ENCODE measurements around the gene ICAM3.

GRCh38 chr19:10332158-10332964, 7.1 kb downstream of the ICAM3 start:
- TF ChIP-seq CTCF (IDR thresholded peaks at IDR 0.05 in 2 of 3, conservative IDR thresholded peaks at IDR 0.05 in 1 of 3; ENCODE audit: borderline replicate concordance in 1 of 3, insufficient read depth in 1 of 3, low read depth in 2 of 3, low read length in 2 of 3) (no peak), CBX3 (IDR thresholded peaks at IDR 0.05; ENCODE audit: low read depth) (no peak), POLR2A (IDR thresholded peaks at IDR 0.05; ENCODE audit: borderline replicate concordance, extremely low read depth, insufficient read depth, insufficient read length) (no peak), ATF3 (IDR thresholded peaks at IDR 0.05) (no peak), YY1 (IDR thresholded peaks at IDR 0.05; ENCODE audit: extremely low read depth, insufficient replicate concordance, low read depth, low read length) (no peak), SRF (IDR thresholded peaks at IDR 0.05; ENCODE audit: low read depth) (no peak), CEBPB (IDR thresholded peaks at IDR 0.05; ENCODE audit: low read depth) (no peak), SIN3A (IDR thresholded peaks at IDR 0.05; ENCODE audit: low read depth) (no peak; the same call in 1 of the 2 replicates), POLR2AphosphoS5 (IDR thresholded peaks at IDR 0.05; ENCODE audit: low read depth, low read length) (no peak), ZFX (IDR thresholded peaks at IDR 0.05) (no peak)
